CD4-positive, alpha-beta T cell treated with Interferon alpha-2 for 1 hour (primary cell): ENCODE measurements around the gene MAML1.
"Not testable (repeated sequence)": the region's sequence is repeated elsewhere in the genome, so short reads cannot be mapped to it uniquely, and the experiment has no call there.

ENCODE experiments used
- DNase-seq, 2 donors: peaks; one replicate each; pipeline ENCODE4 v3.0.0-alpha.2; 2020 to 2022

Gene MAML1

GRCh38 chr5:179767496-179768100, 35.0 kb downstream of the MAML1 start:
- no peak for DNase-seq

- no peak for DNase-seq
Measured at GRCh38 chr5:179768326-179769085, 35.9 kb downstream of the MAML1 start.

- no peak for DNase-seq
Measured at GRCh38 chr5:179769271-179769670, 36.6 kb downstream of the MAML1 start.

- DNase-seq = no peak
Measured at GRCh38 chr5:179769796-179770195, 37.2 kb downstream of the MAML1 start.

- no peak for DNase-seq
Measured at GRCh38 chr5:179771311-179771895, 38.8 kb downstream of the MAML1 start.

GRCh38 chr5:179772351-179772750, 39.7 kb downstream of the MAML1 start:
- DNase-seq = no peak

GRCh38 chr5:179773686-179774040, 41.0 kb downstream of the MAML1 start:
- DNase-seq = no peak

GRCh38 chr5:179774442-179774841, 41.8 kb downstream of the MAML1 start:
- DNase-seq = no peak

GRCh38 chr5:179776411-179776938, 43.9 kb downstream of the MAML1 start:
- no peak for DNase-seq

GRCh38 chr5:179777456-179777855, 44.8 kb downstream of the MAML1 start:
- DNase-seq = no peak

- no peak for DNase-seq
Measured at GRCh38 chr5:179777909-179778308, 45.3 kb downstream of the MAML1 start.

- DNase-seq = no peak
Measured at GRCh38 chr5:179778591-179778990, 46.0 kb downstream of the MAML1 start.

- no peak for DNase-seq
Measured at GRCh38 chr5:179779826-179780225, 47.2 kb downstream of the MAML1 start.

- no peak for DNase-seq
Measured at GRCh38 chr5:179780362-179780761, 47.7 kb downstream of the MAML1 start.

- no peak for DNase-seq
Measured at GRCh38 chr5:179781846-179782245, 49.2 kb downstream of the MAML1 start.

- DNase-seq = no peak
Measured at GRCh38 chr5:179783128-179783527, 50.5 kb downstream of the MAML1 start.

- no peak for DNase-seq
Measured at GRCh38 chr5:179786861-179787260, 54.2 kb downstream of the MAML1 start.

- DNase-seq = no peak
Measured at GRCh38 chr5:179788193-179788854, 55.7 kb downstream of the MAML1 start.

GRCh38 chr5:179789278-179789677, 56.7 kb downstream of the MAML1 start:
- DNase-seq = not testable (repeated sequence)

- no peak for DNase-seq
Measured at GRCh38 chr5:179791881-179792611, 59.4 kb downstream of the MAML1 start.

- DNase-seq = no peak
Measured at GRCh38 chr5:179792612-179793467, 60.2 kb downstream of the MAML1 start.
